NCI-H774 (cell line): ENCODE measurements around the gene RUNDC3A.
"Not testable (repeated sequence)": the region's sequence is repeated elsewhere in the genome, so short reads cannot be mapped to it uniquely, and the experiment has no call there.

ENCODE experiments used
- DNase-seq: peaks from one replicate; lab custom pipeline; 2025; lab: John Stamatoyannopoulos, UW

RUNDC3A gene

DNA sequence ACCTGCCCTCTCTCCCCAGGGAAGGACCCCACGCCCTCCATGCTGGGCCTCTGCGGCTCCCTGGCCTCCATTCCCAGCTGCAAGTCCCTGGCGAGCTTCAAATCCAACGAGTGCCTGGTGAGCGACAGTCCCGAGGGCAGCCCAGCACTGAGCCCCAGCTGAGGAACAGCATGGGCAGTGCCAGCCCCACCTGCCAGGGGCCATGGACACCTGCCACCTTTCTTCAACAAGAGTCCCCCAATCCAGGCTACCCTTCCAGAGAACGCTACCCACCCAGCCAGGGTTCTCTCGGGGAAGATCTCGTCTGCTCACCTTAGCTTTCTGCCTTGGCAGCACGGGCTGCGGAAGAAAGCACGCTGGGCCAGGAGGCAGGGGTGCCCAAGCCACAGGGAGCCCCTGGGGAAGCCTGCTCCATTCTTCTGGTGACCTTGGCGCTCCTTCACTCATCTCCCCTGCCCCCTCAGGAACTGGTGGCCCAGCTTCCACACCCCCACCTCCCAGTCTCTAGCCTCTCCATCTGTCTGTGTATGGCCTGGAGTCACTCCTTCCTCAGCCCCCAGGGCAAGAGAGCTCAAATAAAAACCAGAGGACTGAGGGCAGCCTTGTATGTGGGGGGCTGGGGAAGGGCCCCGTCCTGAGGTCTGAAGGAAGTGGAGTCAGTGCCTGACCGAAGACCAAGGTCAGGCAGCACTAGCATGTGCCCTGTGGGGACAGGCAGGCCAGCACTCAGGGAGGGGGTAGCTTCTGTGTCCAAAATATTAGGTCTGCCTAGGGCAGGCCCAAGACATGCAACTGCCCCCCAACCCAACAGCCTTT lies 9.9 kb downstream of the RUNDC3A start:
- DNase-seq: no peak

- DNase-seq: no peak
Measured at GRCh38 chr17:44320066-44320465, 11.7 kb downstream of the RUNDC3A start.

- DNase-seq: no peak
Measured at GRCh38 chr17:44321246-44322120, 13.1 kb downstream of the RUNDC3A start.

GRCh38 chr17:44322236-44322895 lies 14.0 kb downstream of the RUNDC3A start:
- DNase-seq: no peak

DNA sequence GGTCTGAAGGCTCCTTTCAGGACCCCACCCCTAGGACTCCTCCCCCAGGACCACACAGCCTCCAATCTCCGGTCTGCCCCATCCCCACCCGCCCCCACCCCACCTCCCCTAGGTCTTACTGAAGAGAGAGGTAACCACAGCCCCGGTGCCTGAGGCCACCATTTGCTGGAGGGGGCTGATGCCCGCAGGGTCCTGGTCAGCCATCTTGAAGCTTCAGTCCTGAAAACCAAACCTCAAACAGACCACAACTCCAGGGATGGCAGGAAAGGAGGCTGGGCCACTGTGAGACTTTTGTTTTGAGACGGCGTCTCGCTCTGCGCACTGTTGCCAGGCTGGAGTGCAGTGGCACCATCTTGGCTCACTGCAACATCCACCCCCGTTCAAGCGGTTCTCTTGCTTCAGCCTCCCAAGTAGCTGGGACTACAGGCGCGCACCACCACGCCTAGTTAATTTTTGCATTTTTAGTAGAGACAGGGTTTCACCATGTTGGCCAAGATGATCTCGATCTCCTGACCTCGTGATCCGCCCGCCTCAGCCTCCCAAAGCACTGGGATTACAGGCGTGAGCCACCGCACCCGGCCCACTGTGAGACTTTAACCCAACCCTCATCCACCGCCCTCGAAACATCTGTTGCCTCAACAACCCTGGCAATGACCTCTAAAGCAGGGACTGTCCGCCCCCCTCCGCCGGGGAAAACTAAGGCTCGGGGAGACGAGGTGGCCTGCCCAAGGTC lies 15.1 kb downstream of the RUNDC3A start:
- no peak for DNase-seq

- no peak for DNase-seq
Measured at GRCh38 chr17:44324092-44324570, 15.7 kb downstream of the RUNDC3A start.

DNA sequence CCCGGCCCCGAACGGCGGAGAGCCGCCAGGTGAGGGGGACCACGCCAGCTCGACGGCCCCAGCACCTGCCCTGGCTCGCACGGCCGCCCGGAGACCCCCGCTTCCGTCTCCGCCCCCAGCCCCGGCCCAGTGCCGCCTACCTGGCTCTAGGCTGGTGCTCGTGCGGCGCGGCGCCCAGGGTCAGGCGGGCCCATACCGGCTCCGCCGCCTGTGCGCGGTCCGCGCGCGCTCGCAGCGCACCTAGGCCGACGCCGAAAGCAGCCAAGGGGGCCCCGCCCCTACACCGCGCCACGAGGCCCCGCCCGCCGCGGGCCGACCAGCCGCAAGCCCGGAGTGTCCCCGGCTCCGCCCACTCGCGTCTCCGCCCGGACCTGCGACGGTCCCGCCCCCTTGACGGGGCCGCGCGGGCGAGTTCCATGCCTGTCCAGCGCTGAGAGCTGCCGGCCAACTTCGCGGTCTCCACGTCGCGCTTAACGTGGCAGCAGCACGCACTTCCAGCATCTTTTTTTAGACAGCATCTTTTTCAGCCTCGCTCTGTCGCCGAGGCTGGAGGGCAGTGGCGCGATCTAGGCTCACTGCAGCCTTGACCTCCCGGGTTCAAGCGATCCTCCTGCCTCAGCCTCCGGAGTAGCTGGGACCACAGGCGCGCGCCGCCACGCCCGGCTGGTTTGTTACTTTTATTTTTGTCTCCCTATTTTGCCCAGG lies 16.3 kb downstream of the RUNDC3A start, which contains the start of gene SLC25A39:
Gene SLC25A39, minus strand, starts transcription at position 253 of the 705 bp plus-strand sequence. CDS start 1,261 bp downstream, outside the sequence.
- DNase-seq: peak; percentile 96

- peak; percentile 99 for DNase-seq
Measured at GRCh38 chr17:44326861-44327444, 18.6 kb downstream of the RUNDC3A start.

DNA sequence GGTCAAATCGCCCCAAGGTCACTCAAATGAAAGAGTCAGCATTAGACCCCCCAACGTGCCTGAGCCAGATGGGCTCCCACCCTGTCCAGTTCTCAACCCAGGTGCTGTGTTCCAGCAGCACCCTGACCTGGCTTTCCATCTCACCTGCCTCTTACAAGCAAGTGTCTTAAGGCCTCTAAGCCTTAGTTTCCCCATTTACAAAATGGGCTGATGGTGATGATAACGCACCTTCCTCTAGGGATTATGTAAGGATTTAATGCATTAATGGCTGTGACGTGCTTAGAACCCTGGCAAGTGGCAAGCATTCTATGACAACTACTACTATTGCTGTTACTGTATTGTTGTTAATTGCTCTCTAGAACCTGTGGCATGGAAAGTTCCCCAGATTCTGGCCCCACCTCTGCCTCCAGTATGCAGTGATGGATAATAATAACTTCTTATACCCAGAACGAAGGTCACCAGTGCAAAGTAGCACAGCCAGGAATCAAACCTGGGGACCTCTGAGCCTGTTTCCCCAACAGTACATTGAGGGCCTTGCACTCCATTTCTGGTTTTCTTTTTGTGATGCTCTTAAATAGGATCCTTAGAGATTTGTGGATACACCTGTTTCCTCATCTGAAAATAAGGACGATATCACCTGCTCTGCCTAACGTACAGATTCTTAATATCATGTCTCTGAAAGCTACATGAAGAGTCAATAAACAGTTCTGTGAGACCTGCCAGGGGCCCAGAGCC lies 19.5 kb downstream of the RUNDC3A start:
- DNase-seq: no peak

GRCh38 chr17:44329516-44329915 lies 21.1 kb downstream of the RUNDC3A start:
- DNase-seq: not testable (repeated sequence)

- DNase-seq: not testable (repeated sequence)
Measured at GRCh38 chr17:44330263-44330662, 21.9 kb downstream of the RUNDC3A start.

GRCh38 chr17:44331249-44331760 lies 22.9 kb downstream of the RUNDC3A start:
- peak; percentile 82 for DNase-seq

GRCh38 chr17:44333371-44333770 lies 25.0 kb downstream of the RUNDC3A start:
- DNase-seq: no peak

DNA sequence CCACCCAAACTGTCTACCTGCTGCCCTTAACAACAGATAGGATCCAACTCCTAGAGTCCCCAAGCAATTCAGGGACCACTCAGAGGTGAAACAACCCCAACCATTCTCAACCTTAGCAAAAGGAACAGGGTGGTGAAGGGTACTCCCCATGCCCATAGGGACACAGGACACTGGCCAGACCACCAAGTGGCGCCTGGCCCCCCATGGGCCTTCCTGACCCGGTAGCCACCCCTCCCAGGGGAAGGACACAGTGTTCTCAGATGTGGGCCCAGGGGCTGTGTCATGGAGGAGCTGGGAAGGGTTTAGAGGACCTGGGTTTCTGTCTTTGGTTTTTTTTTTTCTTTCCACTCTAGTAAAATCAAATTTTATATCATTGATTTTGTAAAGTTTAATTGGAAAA lies 25.9 kb downstream of the RUNDC3A start:
- DNase-seq: no peak

DNA sequence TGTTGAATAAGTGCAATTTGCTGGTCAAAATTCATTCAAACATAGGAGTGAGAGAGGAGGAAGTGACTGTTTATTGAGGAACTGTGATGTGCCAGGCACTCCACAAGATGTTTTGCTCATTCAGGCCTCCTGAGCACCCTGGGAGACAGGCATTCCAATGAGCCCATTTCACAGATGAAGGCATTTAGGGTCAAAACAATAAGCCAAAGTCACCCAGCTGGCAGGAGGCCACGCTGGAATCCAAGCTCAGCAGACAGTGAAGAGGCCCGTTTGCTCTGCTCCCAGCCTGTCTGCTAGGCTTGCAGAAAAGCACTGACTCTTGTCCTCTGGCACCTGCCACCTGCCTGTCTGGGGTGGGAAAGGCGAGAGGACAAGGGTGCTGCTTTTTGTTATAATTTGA lies 26.3 kb downstream of the RUNDC3A start:
- DNase-seq: no peak

GRCh38 chr17:44335564-44335963 lies 27.2 kb downstream of the RUNDC3A start:
- no peak for DNase-seq

DNA sequence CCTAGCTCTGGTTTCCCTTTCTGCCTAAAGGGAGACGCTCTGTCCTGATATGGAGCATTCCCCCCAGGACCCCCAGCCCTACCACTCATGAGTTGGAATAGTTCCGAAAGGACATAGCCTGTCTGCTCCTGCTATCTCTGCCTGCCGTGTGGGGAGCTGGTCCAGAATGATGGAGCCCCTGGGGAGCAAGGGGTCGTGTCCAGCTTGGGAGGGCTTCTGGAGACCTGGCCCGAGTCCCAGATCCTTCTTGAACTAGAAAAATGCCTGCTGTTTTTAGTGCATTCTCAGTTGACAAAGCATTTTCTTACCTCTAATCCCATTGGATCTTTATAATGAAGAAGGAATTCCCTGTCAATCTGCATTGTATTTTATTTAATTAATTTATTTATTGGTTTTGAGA lies 27.6 kb downstream of the RUNDC3A start:
- no peak for DNase-seq

DNA sequence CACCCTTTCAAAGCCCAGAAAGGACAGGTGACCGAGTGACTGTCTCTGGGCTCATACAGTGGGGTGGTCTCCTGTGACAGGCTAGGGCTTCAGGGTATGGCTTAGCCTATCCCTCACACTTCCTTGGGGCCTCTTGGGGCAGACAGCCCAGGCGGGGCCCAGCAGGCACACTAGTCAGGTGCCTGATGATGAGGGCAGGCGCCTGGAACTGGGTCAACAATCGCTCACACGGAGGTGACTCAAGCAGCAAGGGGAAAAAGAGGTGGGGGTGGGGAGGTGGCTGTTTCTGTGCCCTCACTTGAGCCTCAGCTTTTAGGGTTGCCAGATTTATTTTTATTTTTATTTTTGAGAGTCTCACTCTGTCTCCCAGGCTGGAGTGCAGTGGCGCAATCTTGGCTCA lies 30.3 kb downstream of the RUNDC3A start:
- DNase-seq: no peak

DNA sequence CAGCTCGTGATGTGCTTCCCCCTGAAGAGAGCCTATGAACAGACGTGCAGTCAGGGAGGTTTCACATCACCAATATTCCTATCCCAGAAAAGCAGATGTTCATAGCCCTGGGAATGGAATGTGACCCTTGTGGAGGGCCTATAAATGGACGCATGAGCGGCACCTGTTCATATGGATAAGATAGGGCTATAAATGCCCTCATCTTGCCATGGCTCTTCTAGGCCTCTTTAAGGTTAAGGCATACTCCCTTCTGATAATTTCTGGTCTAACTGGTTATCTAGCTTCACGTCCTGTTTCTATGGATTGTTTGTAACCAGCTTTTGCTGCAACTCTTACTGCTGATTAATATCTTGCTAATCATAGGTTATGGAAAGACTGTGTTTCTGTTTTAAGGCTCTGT lies 32.2 kb downstream of the RUNDC3A start:
- DNase-seq: not testable (repeated sequence)
